ENCODE data around the gene MAT2A. TPM values are rescaled to one million over a fixed set of nuclear protein-coding genes. Genes with fewer than 3 reads are reported as not detected.

MAT2A gene
- total and polyA plus RNA-seq, 10 donors: 41.3 to 195 (median 133) TPM

DNA sequence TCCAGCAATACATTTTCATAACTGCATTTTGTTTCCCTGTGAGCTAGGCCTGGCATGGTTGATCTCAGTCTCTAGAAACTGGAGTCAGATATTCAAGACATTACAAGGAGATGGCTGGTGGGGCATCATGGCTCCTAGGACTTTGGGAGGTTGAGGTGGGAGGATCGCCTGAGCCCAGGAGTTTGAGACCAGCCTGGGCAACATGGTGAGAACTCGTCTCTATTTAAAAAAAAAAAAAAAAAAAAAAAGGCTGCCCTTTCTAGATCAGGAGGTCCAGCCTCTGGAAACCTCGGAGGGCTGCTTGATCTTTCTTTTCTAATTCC is 38.1 kb downstream of the MAT2A start:
- Histone ChIP-seq H3K4me3 (peak overlapping the region in 7 of 8 donors; percentile 35 to 73 (median 53)), H3K9me3 (no peaks in the 10 kb centered on the region), H3K27me3 (replicated peaks in 1 of 7) (peaks cover 0 to 16% (median 0%) of the 10 kb centered on the region in 7 donors), H3K4me1 (peaks cover 7 to 56% (median 37%) of the 10 kb centered on the region in 6 donors), H3K36me3 (peaks cover 0 to 17% (median 5%) of the 10 kb centered on the region in 6 donors), H3K27ac (peak overlapping the region in 7 of 8 donors; percentile 68 to 89 (median 83))
- intact Hi-C loops (cut with DNase I; ENCODE audit: low total_unique reads): no loop called here
- TF ChIP-seq, protein P1, sequence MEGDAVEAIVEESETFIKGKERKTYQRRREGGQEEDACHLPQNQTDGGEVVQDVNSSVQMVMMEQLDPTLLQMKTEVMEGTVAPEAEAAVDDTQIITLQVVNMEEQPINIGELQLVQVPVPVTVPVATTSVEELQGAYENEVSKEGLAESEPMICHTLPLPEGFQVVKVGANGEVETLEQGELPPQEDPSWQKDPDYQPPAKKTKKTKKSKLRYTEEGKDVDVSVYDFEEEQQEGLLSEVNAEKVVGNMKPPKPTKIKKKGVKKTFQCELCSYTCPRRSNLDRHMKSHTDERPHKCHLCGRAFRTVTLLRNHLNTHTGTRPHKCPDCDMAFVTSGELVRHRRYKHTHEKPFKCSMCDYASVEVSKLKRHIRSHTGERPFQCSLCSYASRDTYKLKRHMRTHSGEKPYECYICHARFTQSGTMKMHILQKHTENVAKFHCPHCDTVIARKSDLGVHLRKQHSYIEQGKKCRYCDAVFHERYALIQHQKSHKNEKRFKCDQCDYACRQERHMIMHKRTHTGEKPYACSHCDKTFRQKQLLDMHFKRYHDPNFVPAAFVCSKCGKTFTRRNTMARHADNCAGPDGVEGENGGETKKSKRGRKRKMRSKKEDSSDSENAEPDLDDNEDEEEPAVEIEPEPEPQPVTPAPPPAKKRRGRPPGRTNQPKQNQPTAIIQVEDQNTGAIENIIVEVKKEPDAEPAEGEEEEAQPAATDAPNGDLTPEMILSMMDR (IDR thresholded peaks at IDR 0.05 in 8 of 11, conservative IDR thresholded peaks at IDR 0.05 in 3 of 11): no peak
- no peak for TF ChIP-seq POLR2AphosphoS5 (IDR thresholded peaks at IDR 0.05)
- no peak for TF ChIP-seq POLR2A (IDR thresholded peaks at IDR 0.05)
- WGBS, 5 donors: 32 to 57% (median 36%) methylated on average over 3 of the region's 3 CpGs
- no peak for DNase-seq

DNA sequence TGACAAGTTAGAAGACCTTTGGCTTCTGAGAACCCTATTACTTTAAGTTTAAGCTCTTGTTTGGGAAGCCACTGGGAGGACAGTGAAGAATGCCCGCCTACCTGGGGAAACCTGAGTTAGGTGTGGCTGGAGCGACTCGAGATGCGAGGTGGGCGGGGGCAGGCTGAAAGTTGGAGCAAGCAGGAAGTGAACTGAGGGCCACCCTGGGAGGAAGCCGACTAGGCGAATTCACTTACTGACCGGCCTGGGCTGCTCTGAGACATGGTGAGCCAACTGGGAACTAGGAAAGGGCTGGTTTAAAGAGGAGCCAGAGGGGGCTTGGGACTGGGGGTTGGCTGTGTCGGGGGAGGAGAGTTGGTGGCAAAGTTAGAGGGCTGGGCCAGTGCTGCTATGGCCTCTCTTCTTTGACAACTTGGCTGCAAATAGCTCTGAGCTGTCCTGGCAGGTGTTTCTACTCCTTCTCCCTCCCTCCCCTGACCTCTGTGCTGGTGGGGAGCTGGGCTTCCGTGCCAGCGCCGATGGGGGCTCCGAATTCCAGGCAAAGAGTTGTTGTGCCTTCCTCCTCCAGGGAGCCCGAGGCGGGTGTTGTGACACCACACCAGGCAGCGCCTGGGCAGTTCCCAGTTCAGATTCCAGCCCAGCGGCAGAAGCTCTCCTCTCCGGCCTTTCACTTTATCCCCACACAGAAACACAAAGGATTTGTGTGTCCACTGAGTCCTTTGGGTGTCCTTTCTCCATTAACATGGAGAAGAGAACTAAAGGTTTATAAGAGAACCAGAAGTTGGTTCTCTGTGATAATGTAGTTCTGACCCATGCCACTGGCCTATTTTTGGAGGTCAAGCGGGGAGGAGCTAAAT is 38.6 kb downstream of the MAT2A start, which contains the start of gene VAMP8:
Gene VAMP8, plus strand, starts transcription at position 201 of the 857 bp plus-strand sequence. Its CDS starts 61 bp downstream, at position 262.
- H3K4me1 ChIP-seq: peaks cover 7 to 62% (median 40%) of the 10 kb centered on the region in 6 donors
- H3K27ac ChIP-seq: peak within 1 kb of the TSS; percentile 68 to 89 (median 80)
- intact Hi-C loops (cut with DNase I; ENCODE audit: low total_unique reads): no loop called here
- 9 to 20% (median 18%) methylated on average over 18 to 19 of the region's 19 CpGs for WGBS, 5 donors
- no peaks in the 10 kb centered on the region for H3K9me3 ChIP-seq
- DNase-seq: peak; percentile 91
- H3K4me3 ChIP-seq: peak within 1 kb of the TSS; percentile 35 to 73 (median 52)
- H3K36me3 ChIP-seq: peaks cover 0 to 23% (median 5%) of the 10 kb centered on the region in 6 donors
- H3K27me3 ChIP-seq (replicated peaks in 1 of 7): peaks cover 0 to 12% (median 0%) of the 10 kb centered on the region in 7 donors
- TF ChIP-seq POLR2A (IDR thresholded peaks at IDR 0.05) (no peak), POLR2AphosphoS5 (IDR thresholded peaks at IDR 0.05) (peak in 2 of 3 donors; percentile 31 to 56)

DNA sequence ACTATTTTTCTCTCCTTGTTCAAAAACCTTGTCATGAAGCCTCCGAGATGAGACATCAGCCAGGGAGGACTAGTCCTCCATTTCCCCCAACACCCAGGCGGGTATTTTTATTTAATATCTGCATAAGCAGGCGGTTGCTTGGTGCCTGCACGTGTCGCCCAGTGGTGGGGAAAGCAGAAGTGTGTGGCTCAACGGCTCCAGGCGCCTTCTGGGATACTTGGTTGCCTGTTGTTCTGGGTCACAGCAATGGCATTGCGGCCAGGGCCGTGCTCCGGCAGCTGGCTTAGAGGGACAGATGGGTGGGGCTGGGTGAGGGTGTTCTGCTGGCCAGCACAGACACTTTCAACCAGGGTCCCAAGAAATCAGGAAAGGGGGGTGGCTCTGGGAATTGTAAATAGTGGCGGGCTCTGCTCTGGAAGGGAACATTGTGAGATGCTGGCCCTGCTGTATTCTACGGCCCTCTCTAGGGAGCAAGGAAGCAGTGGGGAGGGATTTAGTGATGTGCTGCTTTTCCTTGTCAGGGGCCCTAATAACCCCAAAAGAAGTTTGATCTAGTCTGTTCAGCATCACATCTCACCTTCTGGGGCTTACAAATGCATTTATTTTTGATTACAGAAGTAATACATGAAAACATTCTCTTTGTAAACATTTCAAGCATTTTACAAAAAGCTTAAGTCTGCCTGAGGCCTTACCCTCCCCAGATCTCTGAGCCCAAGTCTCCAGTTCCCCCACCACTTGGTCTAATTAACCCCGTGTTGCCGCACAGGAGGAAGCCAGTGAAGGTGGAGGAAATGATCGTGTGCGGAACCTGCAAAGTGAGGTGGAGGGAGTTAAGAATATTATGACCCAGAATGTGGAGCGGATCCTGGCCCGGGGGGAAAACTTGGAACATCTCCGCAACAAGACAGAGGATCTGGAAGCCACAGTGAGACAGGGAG is 39.5 kb downstream of the MAT2A start:
- H3K4me3 ChIP-seq: peak overlapping the region; percentile 35 to 73 (median 52)
- H3K27ac ChIP-seq: peak overlapping the region; percentile 68 to 89 (median 80)
- WGBS, 5 donors: 12 to 43% (median 35%) methylated on average over 19 of the region's 19 CpGs
- peaks cover 8 to 71% (median 49%) of the 10 kb centered on the region in 6 donors for H3K4me1 ChIP-seq
- intact Hi-C loops (cut with DNase I; ENCODE audit: low total_unique reads): no loop called here
- H3K36me3 ChIP-seq: peaks cover 0 to 29% (median 5%) of the 10 kb centered on the region in 6 donors
- TF ChIP-seq, protein P1 (IDR thresholded peaks at IDR 0.05 in 8 of 11, conservative IDR thresholded peaks at IDR 0.05 in 3 of 11): no peak
- peak; percentile 56 to 61 (median 59) for TF ChIP-seq POLR2AphosphoS5 (IDR thresholded peaks at IDR 0.05)
- no peak for TF ChIP-seq POLR2A (IDR thresholded peaks at IDR 0.05)
- H3K9me3 ChIP-seq: no peaks in the 10 kb centered on the region
- peak; percentile 91 for DNase-seq
- H3K27me3 ChIP-seq (replicated peaks in 1 of 7): peaks cover 0 to 12% (median 0%) of the 10 kb centered on the region in 7 donors

DNA sequence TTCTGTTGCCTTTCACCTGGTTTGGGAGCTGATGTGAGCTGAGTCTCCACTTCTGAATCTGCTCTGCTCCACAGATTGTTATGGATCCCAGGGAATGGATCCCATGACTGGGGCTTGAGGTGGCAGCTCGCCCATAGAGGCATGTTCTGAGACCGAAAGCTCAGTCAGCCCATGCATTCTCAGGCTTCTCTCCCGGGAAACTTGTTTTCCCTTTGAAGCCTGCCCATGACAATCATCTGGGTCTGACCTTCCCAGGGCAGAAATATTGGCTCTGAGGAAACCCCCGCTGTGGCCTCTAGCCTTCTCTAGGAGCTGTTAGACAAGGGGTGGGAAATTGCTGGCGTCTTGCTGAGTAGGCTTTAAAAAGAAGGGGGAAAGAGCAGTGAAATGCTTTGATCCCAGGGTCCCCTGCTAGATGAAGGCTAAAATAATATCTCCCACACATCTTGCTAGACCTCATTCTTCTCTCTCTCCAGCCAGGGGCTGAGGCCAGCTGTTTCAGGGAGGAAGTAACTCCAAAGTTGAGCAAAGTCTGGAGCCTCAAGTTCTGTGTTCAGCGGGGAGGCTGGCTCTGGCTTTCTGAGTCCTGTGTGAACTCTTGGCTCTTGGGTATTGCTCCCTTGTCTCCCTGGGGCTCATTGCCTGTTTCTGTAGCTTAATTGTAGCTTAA is 40.4 kb downstream of the MAT2A start:
- TF ChIP-seq, protein P1 (IDR thresholded peaks at IDR 0.05 in 8 of 11, conservative IDR thresholded peaks at IDR 0.05 in 3 of 11): no peak
- no peak for TF ChIP-seq POLR2A (IDR thresholded peaks at IDR 0.05)
- no peak for TF ChIP-seq POLR2AphosphoS5 (IDR thresholded peaks at IDR 0.05)
- H3K4me3 ChIP-seq: peak overlapping the region in 7 of 8 donors; percentile 23 to 73 (median 53)
- 42 to 51% (median 44%) methylated on average over 6 of the region's 6 CpGs for WGBS, 5 donors
- H3K4me1 ChIP-seq: peaks cover 13 to 80% (median 57%) of the 10 kb centered on the region in 6 donors
- H3K27ac ChIP-seq: peak overlapping the region in 7 of 8 donors; percentile 68 to 89 (median 83)
- peaks cover 0 to 29% (median 5%) of the 10 kb centered on the region in 6 donors for H3K36me3 ChIP-seq
- intact Hi-C loops (cut with DNase I; ENCODE audit: low total_unique reads): no loop called here
- peaks cover 0 to 6% (median 0%) of the 10 kb centered on the region in 7 donors for H3K27me3 ChIP-seq (replicated peaks in 1 of 7)
- DNase-seq: no peak
- H3K9me3 ChIP-seq: no peaks in the 10 kb centered on the region
